ENCODE results near the gene TMEM178B. TPM values are rescaled to one million over a fixed set of nuclear protein-coding genes. Genes with fewer than 3 reads are reported as not detected.

Gene TMEM178B
- total and polyA plus RNA-seq, 12 donors: 0.24 to 4.9 (median 2.1) TPM

DNA sequence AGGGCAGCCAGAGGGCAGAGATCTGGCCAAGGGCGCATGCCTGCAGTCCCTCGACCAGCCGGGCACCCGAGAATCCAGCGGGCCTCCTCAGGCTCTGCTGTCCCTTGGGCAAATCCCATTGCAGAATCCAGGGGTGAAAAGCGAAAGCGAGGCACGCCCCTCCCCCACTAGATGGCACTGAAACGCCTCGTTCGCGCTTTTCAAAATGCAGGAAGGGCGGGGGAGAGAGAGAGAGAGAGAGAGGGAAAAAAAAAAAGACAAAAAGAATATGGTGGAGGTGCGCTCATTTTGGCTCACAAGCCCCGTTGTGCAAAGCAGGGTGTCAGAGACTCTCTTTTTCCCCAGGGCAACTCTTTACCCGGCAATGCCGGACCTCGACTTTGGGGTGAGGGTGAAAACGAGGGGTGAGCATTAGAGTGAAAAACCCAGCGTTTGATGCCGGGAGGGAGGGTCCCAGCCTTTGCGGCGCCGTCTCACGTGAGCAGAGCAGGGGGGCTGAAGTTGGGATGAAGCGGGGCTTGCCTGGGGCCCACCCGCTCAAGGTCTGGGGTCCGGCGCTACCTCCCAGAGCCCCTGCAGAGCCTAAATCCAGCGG, 2.5 kb upstream of the TMEM178B start:
- H3K4me1 ChIP-seq (replicated peaks in 1 of 2): peaks cover 6 to 35% of the 10 kb centered on the region in 2 donors
- H3K4me3 ChIP-seq: peak overlapping the region in 2 of 4 donors; percentile 57 to 60
- H3K27ac ChIP-seq: peak overlapping the region in 1 of 5 donors; percentile 73
- WGBS, 4 donors: 1 to 2% (median 1%) methylated on average over 22 to 30 of the region's 30 CpGs
- peaks cover 7% of the 10 kb centered on the region for H3K27me3 ChIP-seq
- TF ChIP-seq, protein P1, sequence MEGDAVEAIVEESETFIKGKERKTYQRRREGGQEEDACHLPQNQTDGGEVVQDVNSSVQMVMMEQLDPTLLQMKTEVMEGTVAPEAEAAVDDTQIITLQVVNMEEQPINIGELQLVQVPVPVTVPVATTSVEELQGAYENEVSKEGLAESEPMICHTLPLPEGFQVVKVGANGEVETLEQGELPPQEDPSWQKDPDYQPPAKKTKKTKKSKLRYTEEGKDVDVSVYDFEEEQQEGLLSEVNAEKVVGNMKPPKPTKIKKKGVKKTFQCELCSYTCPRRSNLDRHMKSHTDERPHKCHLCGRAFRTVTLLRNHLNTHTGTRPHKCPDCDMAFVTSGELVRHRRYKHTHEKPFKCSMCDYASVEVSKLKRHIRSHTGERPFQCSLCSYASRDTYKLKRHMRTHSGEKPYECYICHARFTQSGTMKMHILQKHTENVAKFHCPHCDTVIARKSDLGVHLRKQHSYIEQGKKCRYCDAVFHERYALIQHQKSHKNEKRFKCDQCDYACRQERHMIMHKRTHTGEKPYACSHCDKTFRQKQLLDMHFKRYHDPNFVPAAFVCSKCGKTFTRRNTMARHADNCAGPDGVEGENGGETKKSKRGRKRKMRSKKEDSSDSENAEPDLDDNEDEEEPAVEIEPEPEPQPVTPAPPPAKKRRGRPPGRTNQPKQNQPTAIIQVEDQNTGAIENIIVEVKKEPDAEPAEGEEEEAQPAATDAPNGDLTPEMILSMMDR (IDR thresholded peaks at IDR 0.05): peak in 5 of 6 experiments; percentile 6 to 28 (median 19)
- no peak for TF ChIP-seq POLR2A (IDR thresholded peaks at IDR 0.05)
- no peaks in the 10 kb centered on the region for H3K9me3 ChIP-seq (replicated peaks in 1 of 3)
- peak; percentile 59 to 88 (median 64) for DNase-seq
- no peaks in the 10 kb centered on the region for H3K36me3 ChIP-seq (replicated peaks in 1 of 2)
- intact Hi-C loops (cut with DNase I): no loop called here

DNA sequence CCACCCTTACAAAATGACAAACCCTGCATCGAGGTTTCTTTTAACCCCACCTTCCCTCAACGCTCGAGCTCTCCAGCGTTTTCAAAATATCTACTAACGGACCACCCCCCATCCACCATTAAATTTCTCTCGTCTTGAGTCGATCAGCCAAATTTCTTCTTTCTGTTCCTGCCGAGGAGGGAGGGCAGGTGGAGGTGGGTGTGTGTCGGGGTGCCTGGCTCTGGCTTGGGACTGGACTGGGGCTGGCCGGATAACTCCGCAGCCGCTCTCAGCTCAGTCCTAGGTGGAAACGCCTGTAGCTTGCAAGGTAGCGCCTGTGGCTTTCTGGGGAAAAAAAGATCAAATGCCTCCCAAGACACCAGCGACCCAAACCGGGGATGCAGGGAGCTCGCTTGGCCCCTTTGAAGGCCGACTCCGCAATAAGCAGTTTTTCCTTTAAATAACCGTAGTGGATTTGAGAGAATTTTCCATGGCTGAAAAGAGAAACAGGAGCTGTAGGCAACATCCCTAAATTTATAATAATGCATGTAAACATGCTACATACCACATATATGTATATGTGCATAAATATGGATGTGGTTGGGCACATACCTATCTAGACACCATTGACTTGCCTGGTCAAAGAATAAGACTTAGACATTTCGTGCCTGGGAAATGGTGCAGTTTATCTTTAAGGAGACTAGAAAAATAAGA, 1.9 kb upstream of the TMEM178B start:
- intact Hi-C loops (cut with DNase I): no loop called here
- TF ChIP-seq, protein P1 (IDR thresholded peaks at IDR 0.05): no peak
- TF ChIP-seq POLR2A (IDR thresholded peaks at IDR 0.05): no peak
- H3K27ac ChIP-seq: peak overlapping the region in 2 of 5 donors; percentile 54 to 73
- peaks cover 6 to 35% of the 10 kb centered on the region in 2 donors for H3K4me1 ChIP-seq (replicated peaks in 1 of 2)
- H3K4me3 ChIP-seq: peak overlapping the region in 3 of 4 donors; percentile 9 to 60 (median 57)
- no peaks in the 10 kb centered on the region for H3K36me3 ChIP-seq (replicated peaks in 1 of 2)
- peaks cover 7% of the 10 kb centered on the region for H3K27me3 ChIP-seq
- H3K9me3 ChIP-seq (replicated peaks in 1 of 3): no peaks in the 10 kb centered on the region
- 1 to 4% (median 2%) methylated on average over 20 to 21 of the region's 21 CpGs for WGBS, 4 donors
- peak in 3 of 7 donors; percentile 12 to 32 (median 20) for DNase-seq

DNA sequence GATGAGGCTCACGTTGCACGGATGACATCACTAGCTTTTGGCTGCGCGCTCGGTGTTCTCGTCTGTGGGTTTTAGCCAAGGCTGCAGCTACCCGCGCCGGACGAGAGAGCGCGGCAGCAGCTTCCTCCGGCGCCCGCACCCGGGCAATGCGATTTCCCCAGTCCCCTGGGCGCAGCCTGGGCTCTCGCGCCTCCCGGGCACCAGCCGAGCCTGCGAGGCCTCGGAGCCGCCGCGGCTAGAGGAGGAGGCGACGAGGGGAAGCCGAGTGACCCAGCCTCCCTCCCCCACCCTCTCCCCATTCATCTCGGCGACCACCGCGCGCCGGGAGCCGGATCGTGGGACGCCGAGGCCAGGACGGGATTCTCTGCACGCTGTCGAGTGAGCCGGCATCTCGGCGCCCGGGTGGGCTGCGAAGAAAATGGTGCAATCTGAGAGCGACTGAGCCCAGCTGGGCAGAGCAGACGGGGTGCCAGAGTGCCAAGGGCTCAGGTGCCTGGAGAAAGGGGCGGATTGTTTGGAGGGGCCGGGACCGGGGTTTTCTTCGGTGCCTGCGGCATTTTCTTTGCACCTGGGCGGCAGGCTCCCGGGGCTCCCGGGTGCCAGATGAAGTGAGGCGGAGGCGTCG, 1.2 kb upstream of the TMEM178B start:
- peak; percentile 72 to 91 (median 77) for DNase-seq
- intact Hi-C loops (cut with DNase I): no loop called here
- Histone ChIP-seq H3K27me3 (peaks cover 7% of the 10 kb centered on the region), H3K27ac (peak overlapping the region in 3 of 5 donors; percentile 54 to 73 (median 59)), H3K4me3 (peak overlapping the region in 3 of 4 donors; percentile 9 to 60 (median 57)), H3K4me1 (replicated peaks in 1 of 2) (peaks cover 6 to 35% of the 10 kb centered on the region in 2 donors), H3K36me3 (replicated peaks in 1 of 2) (no peaks in the 10 kb centered on the region), H3K9me3 (replicated peaks in 1 of 3) (no peaks in the 10 kb centered on the region)
- 0 to 1% (median 0%) methylated on average over 6 to 61 of the region's 61 CpGs for WGBS, 4 donors
- TF ChIP-seq POLR2A (IDR thresholded peaks at IDR 0.05): peak in 1 of 2 donors; percentile 80
- TF ChIP-seq, protein P1 (IDR thresholded peaks at IDR 0.05): no peak

DNA sequence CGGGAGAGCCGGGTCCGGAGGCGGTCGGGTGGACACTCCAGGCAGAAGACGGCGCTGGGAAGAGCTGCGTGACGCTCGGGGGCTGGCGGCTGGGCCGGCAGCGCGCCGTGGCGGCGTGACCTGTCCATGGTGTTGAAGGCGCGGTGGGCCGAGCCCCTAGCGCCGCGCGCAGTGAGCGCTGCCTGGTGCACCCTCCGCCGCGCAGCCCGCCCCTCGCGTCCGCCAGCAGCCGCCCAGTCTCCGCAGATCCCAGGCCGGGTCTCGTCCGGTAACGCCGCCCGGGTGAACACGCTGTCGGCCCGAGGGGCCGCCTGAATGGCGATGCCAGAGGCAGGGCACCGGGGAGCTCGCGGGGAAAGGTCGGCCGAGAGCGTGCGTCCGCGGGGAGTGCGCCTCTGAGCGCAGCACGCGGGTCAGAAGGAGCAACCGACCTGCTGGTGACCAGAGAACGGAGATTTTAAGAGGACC, 657 bp upstream of the TMEM178B start:
- Histone ChIP-seq H3K36me3 (replicated peaks in 1 of 2) (no peaks in the 10 kb centered on the region), H3K9me3 (replicated peaks in 1 of 3) (no peaks in the 10 kb centered on the region), H3K27ac (peak overlapping the region in 2 of 5 donors; percentile 54 to 73), H3K27me3 (peaks cover 7% of the 10 kb centered on the region), H3K4me3 (peak overlapping the region in 2 of 4 donors; percentile 57 to 60), H3K4me1 (replicated peaks in 1 of 2) (peaks cover 6 to 35% of the 10 kb centered on the region in 2 donors)
- TF ChIP-seq POLR2A (IDR thresholded peaks at IDR 0.05): peak in 1 of 2 donors; percentile 10
- TF ChIP-seq, protein P1 (IDR thresholded peaks at IDR 0.05): no peak
- DNase-seq: peak in 5 of 7 donors; percentile 25 to 63 (median 47)
- intact Hi-C loops (cut with DNase I): no loop called here
- 0 to 1% (median 1%) methylated on average over 16 to 60 of the region's 60 CpGs for WGBS, 4 donors
